GM19099 (cell line): Measurements from ENCODE around the gene SRC.
A peak's percentile ranks its signal among the peaks of the same experiment; 100 is the strongest.

ENCODE experiments used
- POLR2A ChIP-seq: IDR thresholded peaks from 3 replicates; pipeline ENCODE4 v1.6.1; 2011; ENCODE audit warnings: low read depth; ENCODE audit not compliant: insufficient read length; ENCODE audit errors: extremely low read depth

SRC gene

GRCh38 chr20:37397954-37398749 lies 52.2 kb downstream of the SRC start:
- TF ChIP-seq POLR2A, result peak; percentile 10

- no peak for TF ChIP-seq POLR2A
These were observed 53.0 kb downstream of the SRC start for GRCh38 chr20:37398750-37399621.

- TF ChIP-seq POLR2A, result no peak
These were observed 55.5 kb downstream of the SRC start for GRCh38 chr20:37401282-37401929.

- TF ChIP-seq POLR2A, result no peak
These were observed 56.2 kb downstream of the SRC start for GRCh38 chr20:37401930-37402675.

GRCh38 chr20:37403107-37404033 lies 57.4 kb downstream of the SRC start:
- no peak for TF ChIP-seq POLR2A

GRCh38 chr20:37404461-37404890 lies 58.5 kb downstream of the SRC start:
- TF ChIP-seq POLR2A, result peak; percentile 16

GRCh38 chr20:37405351-37405897 lies 59.5 kb downstream of the SRC start:
- TF ChIP-seq POLR2A, result no peak

GRCh38 chr20:37406010-37406998 lies 60.4 kb downstream of the SRC start:
- TF ChIP-seq POLR2A, result no peak

- no peak for TF ChIP-seq POLR2A
These were observed 61.2 kb downstream of the SRC start for GRCh38 chr20:37407019-37407566.

- no peak for TF ChIP-seq POLR2A
These were observed 61.6 kb downstream of the SRC start for GRCh38 chr20:37407573-37408002.

GRCh38 chr20:37408302-37409193 lies 62.6 kb downstream of the SRC start:
- TF ChIP-seq POLR2A, result no peak
